Suppressor macrophage (primary cell): ENCODE data around the gene NSD2.
"Not testable (repeated sequence)": the region's sequence is repeated elsewhere in the genome, so short reads cannot be mapped to it uniquely, and the experiment has no call there.

ENCODE experiments used
- DNase-seq, 4 experiments: peaks; one replicate each; pipeline ENCODE4 v3.0.0-alpha.2; 2020 to 2022

NSD2 gene

GRCh38 chr4:1842339-1842895, 28.8 kb upstream of the NSD2 start:
- DNase-seq, result no peak

- DNase-seq, result no peak
Observed at GRCh38 chr4:1842993-1843448, 28.2 kb upstream of the NSD2 start.

- no peak for DNase-seq
Observed at GRCh38 chr4:1843852-1844251, 27.3 kb upstream of the NSD2 start.

- DNase-seq, result not testable (repeated sequence)
Observed at GRCh38 chr4:1844618-1845017, 26.6 kb upstream of the NSD2 start.

GRCh38 chr4:1846580-1846979, 24.6 kb upstream of the NSD2 start:
- DNase-seq, result no peak

GRCh38 chr4:1850276-1850675, 20.9 kb upstream of the NSD2 start:
- no peak for DNase-seq

- DNase-seq, result no peak
Observed at GRCh38 chr4:1851160-1851559, 20.0 kb upstream of the NSD2 start.

GRCh38 chr4:1851575-1852410, 19.4 kb upstream of the NSD2 start:
- DNase-seq, result peak; percentile 36 to 55 (median 50)

- no peak for DNase-seq
Observed at GRCh38 chr4:1852904-1853623, 18.1 kb upstream of the NSD2 start.

- DNase-seq, result no peak
Observed at GRCh38 chr4:1854752-1855151, 16.4 kb upstream of the NSD2 start.

- DNase-seq, result peak in 2 of 4 experiments; percentile 39 to 55
Observed at GRCh38 chr4:1855333-1856070, 15.7 kb upstream of the NSD2 start.

GRCh38 chr4:1856071-1856942, 14.9 kb upstream of the NSD2 start, which contains the start of gene LETM1:
LETM1 (minus strand) TSS chr4:1856156; CDS start chr4:1855950, 206 bp downstream.
- DNase-seq, result peak; percentile 95 to 99 (median 98)

- DNase-seq, result peak in 2 of 4 experiments; percentile 21 to 23
Observed at GRCh38 chr4:1856943-1857699, 14.1 kb upstream of the NSD2 start.

- DNase-seq, result no peak
Observed at GRCh38 chr4:1857931-1858330, 13.3 kb upstream of the NSD2 start.

GRCh38 chr4:1859389-1859753, 11.8 kb upstream of the NSD2 start:
- no peak for DNase-seq

- DNase-seq, result peak in 2 of 4 experiments; percentile 29 to 45
Observed at GRCh38 chr4:1862055-1862911, 8.9 kb upstream of the NSD2 start.

- no peak for DNase-seq
Observed at GRCh38 chr4:1862961-1863296, 8.3 kb upstream of the NSD2 start.

GRCh38 chr4:1863297-1864033, 7.7 kb upstream of the NSD2 start:
- DNase-seq, result no peak
